ENCODE results near the gene CAV2. TPM values are rescaled to one million over a fixed set of nuclear protein-coding genes. Genes with fewer than 3 reads are reported as not detected.
"Not testable (repeated sequence)": the region's sequence is repeated elsewhere in the genome, so short reads cannot be mapped to it uniquely, and the experiment has no call there.

Gene CAV2
- total RNA-seq: 155 and 161 TPM in 2 replicates

DNA sequence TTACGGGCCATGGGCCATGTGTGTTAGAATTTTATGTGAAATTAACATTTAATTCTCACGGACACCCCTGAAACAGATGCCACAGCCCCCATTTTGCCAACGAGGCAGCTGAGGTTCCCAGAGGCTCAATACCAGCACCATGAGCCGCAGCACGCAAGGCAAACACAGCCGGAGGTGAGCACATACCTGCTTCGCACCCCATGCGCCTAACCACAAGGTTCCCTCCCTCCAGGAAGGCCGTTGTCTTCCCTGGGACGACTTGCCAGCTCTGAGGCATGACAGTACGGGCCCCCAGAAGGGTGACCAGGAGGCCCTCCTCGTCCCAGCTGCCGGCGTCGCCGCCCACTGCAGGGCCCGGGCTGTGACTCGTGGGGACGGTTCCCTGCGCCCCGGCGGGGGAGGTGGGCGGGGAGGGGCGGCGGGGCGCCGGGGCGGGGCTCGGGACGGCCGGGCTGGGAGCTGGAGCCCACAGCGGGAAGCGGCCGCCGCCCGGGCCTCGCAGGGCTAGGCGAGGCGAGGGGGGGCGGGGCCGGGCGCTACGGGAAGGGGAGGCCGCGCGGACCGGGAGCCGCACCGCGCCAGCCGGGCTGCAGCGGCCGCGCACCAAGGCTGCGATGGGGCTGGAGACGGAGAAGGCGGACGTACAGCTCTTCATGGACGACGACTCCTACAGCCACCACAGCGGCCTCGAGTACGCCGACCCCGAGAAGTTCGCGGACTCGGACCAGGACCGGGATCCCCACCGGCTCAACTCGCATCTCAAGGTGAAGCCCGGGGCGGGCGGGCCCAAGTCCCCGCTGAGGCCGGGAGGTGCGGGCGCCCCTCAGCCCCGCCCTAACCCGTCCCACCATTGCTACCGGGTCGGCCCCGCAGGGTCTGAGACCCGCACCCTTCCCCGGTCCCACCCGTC is at the start of gene CAV2:
CAV2 (plus strand) TSS at position 571 of the 910 bp plus-strand sequence; CDS start at position 615, 44 bp downstream.
- peak in 1 of 2 donors; percentile 81 for DNase-seq (ENCODE audit: low read depth in 2 of 2)

DNA sequence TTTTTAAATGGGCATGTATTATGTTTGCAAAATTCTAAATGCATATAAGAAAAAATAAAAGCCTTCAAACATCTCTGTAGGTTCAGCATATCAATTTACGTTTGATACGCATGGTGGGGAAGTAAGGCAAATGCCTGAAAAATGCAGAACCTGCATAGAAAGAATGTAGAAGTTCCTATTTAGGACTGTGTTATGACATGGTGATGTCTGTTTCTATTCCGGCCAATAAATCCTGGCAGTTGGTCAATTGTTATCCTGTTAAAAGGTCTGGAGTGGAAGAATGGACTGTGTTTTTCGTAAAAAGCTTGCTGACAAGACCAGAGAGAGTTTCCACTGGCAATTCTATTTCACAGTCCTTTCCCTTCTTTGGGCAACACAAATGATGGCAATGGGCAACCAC is 49.6 kb upstream of the CAV2 start:
- DNase-seq (ENCODE audit: low read depth in 2 of 2): peak; percentile 86 to 97

DNA sequence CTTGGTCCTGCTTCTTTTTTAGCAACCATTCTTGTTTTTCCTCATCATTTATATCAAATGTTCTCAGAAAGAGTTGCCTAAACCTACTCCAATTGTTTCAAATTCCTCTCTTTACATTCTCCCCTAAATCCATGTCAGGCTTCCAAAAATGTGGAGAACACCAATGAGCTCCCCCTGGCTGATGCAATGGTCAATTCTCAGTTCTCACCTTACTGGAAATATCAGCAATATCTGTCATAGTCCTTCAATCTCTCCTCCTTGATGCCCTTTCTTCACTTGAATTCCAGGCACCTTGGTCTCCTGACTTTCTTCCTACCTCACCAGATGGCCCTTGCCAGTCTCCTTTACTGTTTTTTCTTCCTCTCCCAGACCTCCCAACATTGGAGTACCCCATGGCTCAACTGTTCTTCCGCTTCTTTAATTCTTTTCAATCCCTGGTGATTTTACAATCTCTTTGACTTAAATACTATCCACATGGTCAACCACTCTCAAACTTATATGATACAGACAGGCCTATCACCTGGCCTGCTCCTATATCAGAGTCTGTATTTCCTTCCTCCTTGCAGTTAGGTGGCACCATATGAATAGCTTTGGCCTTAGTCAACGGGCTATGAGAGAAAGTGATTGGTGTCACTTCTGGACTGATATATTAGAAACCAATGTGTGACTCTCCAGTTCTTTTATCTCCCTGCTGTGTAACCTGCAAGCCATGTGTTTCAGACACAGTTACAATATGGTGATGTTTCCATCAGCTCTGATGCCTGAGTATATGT is 47.4 kb upstream of the CAV2 start:
- DNase-seq (ENCODE audit: low read depth in 2 of 2): no peak

DNA sequence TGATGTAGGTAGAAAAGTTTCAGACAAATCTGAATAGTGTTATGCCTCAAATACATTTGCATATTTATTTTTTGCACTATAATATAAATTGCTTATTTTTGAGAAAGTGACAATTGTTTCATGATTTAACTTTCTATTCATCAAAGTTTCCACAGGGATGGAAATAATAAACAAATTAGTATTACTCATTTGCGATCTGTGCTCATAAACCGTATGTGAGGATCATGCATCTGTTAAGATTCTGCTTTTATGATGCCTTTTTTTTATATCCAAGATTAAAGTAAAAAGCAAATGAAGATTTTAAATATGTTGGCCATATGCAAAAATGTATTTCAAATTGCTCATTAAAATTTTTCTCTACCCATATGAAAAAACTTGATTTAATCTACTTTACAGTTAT is 45.2 kb upstream of the CAV2 start:
- DNase-seq (ENCODE audit: low read depth in 2 of 2): no peak

GRCh38 chr7:116455009-116455408 is 44.5 kb upstream of the CAV2 start:
- DNase-seq (ENCODE audit: low read depth in 2 of 2): peak in 1 of 2 donors; percentile 33

DNA sequence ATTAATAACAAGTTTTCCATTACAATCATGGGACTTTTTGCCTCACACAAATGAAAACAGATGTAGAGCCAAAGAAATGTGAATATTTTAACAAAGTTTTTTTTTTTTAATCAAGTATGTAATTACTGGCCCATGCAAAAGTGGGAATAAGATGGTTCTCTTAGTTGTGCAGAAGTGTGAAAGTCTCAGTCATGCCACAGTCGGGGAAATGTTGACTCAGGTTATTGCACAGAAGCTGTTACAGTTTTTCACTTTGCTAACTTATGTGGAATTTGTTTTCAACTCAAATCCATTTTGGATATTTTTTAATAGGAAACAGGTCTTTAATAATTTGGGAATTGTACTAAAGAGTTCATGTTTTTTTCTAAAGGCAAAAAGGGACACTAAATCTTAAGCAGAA is 44.0 kb upstream of the CAV2 start:
- DNase-seq (ENCODE audit: low read depth in 2 of 2): no peak

- DNase-seq (ENCODE audit: low read depth in 2 of 2): no peak
These were observed 38.0 kb upstream of the CAV2 start for GRCh38 chr7:116461500-116461899.

GRCh38 chr7:116463956-116464355 is 35.6 kb upstream of the CAV2 start:
- no peak for DNase-seq (ENCODE audit: low read depth in 2 of 2)

DNA sequence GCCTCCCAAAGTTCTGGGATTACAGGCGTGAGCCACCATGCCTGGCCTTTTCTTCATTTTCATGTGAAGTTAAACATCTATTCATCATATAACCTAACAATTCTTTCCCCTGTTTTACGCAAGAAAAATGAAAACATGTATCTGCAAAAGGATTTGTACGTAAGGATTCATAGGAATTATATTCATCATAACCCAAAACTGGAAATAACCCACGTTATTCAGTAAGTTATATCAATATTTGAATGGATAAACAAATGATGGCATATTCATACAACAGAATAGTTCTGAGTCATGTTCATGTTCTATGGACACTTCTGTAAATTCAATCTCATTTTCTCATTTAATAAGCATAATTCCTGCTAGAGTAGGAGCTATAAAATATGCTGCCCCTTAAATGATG is 35.2 kb upstream of the CAV2 start:
- no peak for DNase-seq (ENCODE audit: low read depth in 2 of 2)

GRCh38 chr7:116465125-116465524 is 34.4 kb upstream of the CAV2 start:
- DNase-seq (ENCODE audit: low read depth in 2 of 2): no peak

DNA sequence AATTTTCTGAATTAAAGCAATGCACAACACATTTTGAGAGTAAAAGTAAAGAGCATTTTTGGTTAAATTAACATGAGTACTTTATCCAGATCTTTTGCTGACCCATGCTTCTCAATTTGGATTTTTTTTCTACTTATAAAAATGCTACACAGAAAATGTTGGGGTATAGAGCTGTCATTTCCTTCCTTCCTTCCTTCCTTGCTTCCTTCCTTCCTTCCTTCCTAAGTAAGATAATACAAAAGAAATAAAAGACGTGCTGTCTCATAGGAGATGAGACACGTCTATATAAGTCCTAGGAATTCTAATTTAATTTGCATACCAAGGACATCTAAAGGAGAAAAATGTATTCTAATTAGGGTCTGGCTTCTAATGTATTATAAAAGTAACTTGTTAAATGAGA is 31.0 kb upstream of the CAV2 start:
- no peak for DNase-seq (ENCODE audit: low read depth in 2 of 2)

GRCh38 chr7:116477625-116478024 is 21.9 kb upstream of the CAV2 start:
- no peak for DNase-seq (ENCODE audit: low read depth in 2 of 2)

DNA sequence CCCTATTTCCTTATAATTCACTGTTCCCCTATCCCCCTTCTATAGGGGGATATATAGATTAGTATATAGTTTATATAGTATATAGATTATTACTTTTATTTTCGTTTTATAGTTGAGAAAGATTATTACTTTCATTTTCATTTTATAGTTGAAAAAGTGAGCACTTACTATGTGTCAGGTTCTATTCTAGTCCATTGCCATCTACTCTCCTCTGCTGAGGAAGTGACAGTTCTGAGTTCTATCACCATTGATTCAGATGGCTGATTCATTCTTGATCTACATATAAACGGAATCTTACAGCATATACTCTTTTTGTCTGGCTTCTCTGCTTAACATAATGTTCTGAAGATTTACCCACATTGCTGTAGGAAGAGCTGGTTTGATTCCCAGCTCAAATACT is 20.7 kb upstream of the CAV2 start:
- no peak for DNase-seq (ENCODE audit: low read depth in 2 of 2)

GRCh38 chr7:116483271-116483942 is 16.1 kb upstream of the CAV2 start:
- no peak for DNase-seq (ENCODE audit: low read depth in 2 of 2)

DNA sequence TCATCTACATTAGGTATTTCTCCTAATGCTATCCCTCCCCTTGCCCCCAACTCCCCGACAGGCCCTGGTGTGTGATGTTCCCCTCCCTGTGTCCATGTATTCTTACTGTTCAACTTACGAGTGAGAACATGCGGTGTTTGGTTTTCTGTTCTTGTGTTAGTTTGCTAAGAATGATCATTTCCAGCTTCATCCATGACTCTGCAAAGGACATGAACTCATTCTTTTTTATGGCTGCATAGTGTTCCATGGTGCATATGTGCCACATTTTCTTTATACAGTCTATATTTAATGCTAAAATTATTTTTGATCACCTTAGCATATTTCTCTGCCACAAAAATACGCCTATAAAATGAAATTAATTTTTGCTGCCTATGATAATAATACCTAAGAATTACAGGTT is 15.1 kb upstream of the CAV2 start:
- not testable (repeated sequence) for DNase-seq (ENCODE audit: low read depth in 2 of 2)

DNA sequence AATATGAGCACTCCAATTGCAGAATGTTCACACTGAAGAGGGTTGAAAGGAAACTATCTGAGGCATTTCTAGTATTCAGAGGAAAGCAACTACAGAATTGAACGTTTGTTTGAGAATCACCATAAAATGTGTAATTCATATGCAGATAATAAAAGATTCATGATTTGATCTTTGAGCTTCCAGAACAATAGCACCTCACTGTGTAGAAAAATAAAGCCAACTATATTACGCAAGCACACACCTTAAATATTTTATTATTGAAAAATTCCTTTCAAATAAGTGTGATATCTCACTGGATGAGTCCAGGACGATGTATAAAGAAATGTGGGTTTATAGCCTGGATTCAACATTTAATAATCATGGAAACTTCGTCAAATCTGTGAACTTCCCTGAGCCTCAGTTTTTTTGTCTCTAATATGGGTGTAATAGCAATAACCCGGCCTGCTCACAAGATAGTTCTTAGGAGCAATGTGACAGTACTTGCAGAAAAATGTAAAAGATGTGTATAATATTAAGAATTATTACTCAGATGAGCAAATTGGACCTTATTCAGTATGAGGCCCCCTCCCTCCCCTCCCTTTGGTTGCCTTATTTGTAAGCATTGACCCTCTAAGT is 11.5 kb upstream of the CAV2 start:
- no peak for DNase-seq (ENCODE audit: low read depth in 2 of 2)

DNA sequence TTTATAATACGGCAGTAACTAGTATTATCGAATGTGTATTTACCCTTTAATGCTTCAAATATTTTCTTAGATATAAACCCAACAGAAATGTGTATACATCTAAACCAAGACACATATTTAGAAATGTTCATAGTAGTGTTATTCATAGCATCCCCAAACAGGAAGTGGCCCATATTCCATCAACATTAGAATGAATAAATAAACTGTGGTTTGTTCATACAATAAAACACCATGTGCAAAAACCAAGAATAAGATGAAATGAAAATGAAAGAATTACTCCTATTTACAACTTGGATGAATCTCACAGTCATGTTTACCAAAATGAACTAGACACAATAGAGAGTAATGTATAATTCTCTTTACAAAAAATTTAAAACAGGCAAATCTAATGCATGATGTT is 9.2 kb upstream of the CAV2 start:
- no peak for DNase-seq (ENCODE audit: low read depth in 2 of 2)

GRCh38 chr7:116491887-116492653 is 7.5 kb upstream of the CAV2 start:
- DNase-seq (ENCODE audit: low read depth in 2 of 2): no peak

- DNase-seq (ENCODE audit: low read depth in 2 of 2): no peak
These were observed 6.9 kb upstream of the CAV2 start for GRCh38 chr7:116492654-116493109.

DNA sequence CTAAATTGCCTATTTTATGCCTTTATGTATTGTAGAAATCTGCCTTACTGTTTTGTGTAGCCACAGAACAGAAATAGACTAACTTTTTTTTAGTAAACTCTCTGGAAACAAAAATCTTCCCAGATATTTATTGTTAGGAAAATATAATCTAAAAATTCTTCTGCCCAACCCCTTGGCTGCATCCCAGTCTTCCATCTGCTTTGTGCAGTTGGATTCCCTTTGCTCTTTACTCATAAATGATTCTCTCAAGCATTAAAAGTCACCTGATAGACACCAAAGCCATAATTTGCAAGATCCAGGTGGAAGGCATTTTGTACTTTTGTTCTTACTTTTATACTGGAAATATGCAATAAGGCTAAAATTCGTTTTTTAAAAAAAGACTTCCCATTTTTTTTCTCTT is 6.1 kb upstream of the CAV2 start:
- no peak for DNase-seq (ENCODE audit: low read depth in 2 of 2)

DNA sequence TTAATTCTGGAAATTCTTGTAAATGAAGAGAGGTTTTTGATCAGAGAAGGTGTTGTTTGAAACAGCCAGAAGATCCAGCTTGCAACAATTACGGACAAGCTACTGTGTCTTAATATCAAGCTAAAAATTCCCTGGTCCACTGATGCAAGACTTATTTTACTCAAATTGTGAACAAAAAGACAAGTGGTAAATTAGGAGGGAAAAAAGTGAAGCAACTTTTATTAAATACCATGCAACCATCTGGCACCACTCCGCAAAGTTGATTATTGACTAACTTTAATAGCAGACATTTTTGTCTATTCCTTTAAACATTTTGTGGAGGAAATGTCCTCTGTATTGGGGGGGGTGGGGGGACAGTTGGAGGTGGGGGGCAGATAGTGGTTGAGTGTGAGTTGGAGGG is 5.1 kb upstream of the CAV2 start:
- DNase-seq (ENCODE audit: low read depth in 2 of 2): no peak

All from dermis microvascular lymphatic vessel endothelial cell (primary cell).